HepG2 (cell line): Measurements from ENCODE around the gene GRID1. TPM values are rescaled to one million over a fixed set of nuclear protein-coding genes. Genes with fewer than 3 reads are reported as not detected.

Source experiments
- ATAC-seq: fragments of 200-7000 bp; cut with Tn5 transposase; 3 replicates; pipeline ENCODE4 v1.9.1; 2020; ENCODE audit warnings: mild to moderate bottlenecking, moderate library complexity
- BruUV-seq: library from RNA; stranded (reverse); fragments of 400-500 nt; replicated peaks from 2 replicates; lab custom pipeline; 2021; lab: Mats Ljungman, UMichigan
- CTCF ChIA-PET: fragments of 300-600 bp; formaldehyde crosslinking; extraction: SDS; loops from one replicate; lab custom pipeline; 2021; ENCODE audit warnings: low total read pairs, inconsistent platforms, low intra/inter-chr PET ratio; lab: Yijun Ruan, JAX
- POLR2A ChIA-PET: fragments of 350-600 bp; sonication (Branson Sonifier 250); formaldehyde crosslinking; loops from one replicate; lab custom pipeline; 2020; ENCODE audit warnings: antibody characterized with exemption, inconsistent platforms; lab: Yijun Ruan, JAX
- DNase-seq: peaks from one replicate; pipeline ENCODE4 v3.0.0-alpha.2; 2015; ENCODE audit warnings: low spot score
- FAIRE-seq: peaks from 3 replicates; lab custom pipeline; 2011; peaks lifted over from hg19 to GRCh38; lab: Jason Lieb, UNC
- H2AFZ ChIP-seq: one replicate; pipeline ENCODE4 v1.6.1; 2011; ENCODE audit warnings: low read length, inconsistent platforms
- H3K27ac ChIP-seq: fragments of 300-600 bp; 3 replicates; pipeline ENCODE4 v1.8.0; 2011; ENCODE audit warnings: mixed run types, mild to moderate bottlenecking, mixed read lengths, low read length, inconsistent platforms; ENCODE audit not compliant: insufficient read depth; ENCODE audit errors: extremely low read length
- H3K27me3 ChIP-seq, 2 experiments: fragments of 200-600 bp in 1 of 2; 2 replicates in 1 of 2; 3 replicates in 1 of 2; pipeline versions ENCODE4 v1.6.0 to v1.8.0; 2011; ENCODE audit warnings: low read length in 2 of 2, mild to moderate bottlenecking in 2 of 2, moderate library complexity in 2 of 2, inconsistent platforms in 1 of 2; ENCODE audit not compliant: insufficient read depth in 2 of 2, control insufficient read depth in 1 of 2
- H3K36me3 ChIP-seq, 2 experiments: fragments of 200-600 bp in 1 of 2; replicated peaks in 1 of 2; 2 replicates in 1 of 2; 3 replicates in 1 of 2; pipeline versions ENCODE4 v1.5.1 to v1.8.0; 2011; ENCODE audit warnings: low read length in 2 of 2, inconsistent platforms in 1 of 2; ENCODE audit not compliant: insufficient read depth in 2 of 2, control insufficient read depth in 1 of 2
- H3K4me1 ChIP-seq: 2 replicates; pipeline ENCODE4 v1.5.1; 2012; ENCODE audit warnings: low read length, inconsistent platforms; ENCODE audit not compliant: insufficient read depth
- H3K4me2 ChIP-seq: 2 replicates; pipeline ENCODE4 v1.6.0; 2011; ENCODE audit warnings: low read depth, low read length, inconsistent platforms
- H3K4me3 ChIP-seq, 3 experiments: fragments of 200-600 bp in 1 of 3; sonication (generic), shearing (Covaris generic) in 1 of 3; replicated peaks in 1 of 3; 2 replicates each; pipeline ENCODE4 v1.5.1; 2011 to 2016; ENCODE audit warnings: low read length in 3 of 3, inconsistent platforms in 2 of 3, low read depth in 2 of 3, mild to moderate bottlenecking in 2 of 3, control low read depth in 1 of 3, mixed read lengths in 1 of 3; ENCODE audit not compliant: insufficient read depth in 1 of 3
- H3K79me2 ChIP-seq: one replicate; pipeline ENCODE4 v1.6.1; 2011; ENCODE audit warnings: low read length, inconsistent platforms; ENCODE audit not compliant: insufficient read depth
- H3K9ac ChIP-seq: 2 replicates; pipeline ENCODE4 v1.6.0; 2011; ENCODE audit warnings: mild to moderate bottlenecking, low read depth, low read length, inconsistent platforms; ENCODE audit not compliant: insufficient read depth
- H3K9me3 ChIP-seq: 2 replicates; pipeline ENCODE4 v1.5.1; 2012; ENCODE audit warnings: mild to moderate bottlenecking, low read length
- H4K20me1 ChIP-seq: 2 replicates; pipeline ENCODE4 v1.6.0; 2011; ENCODE audit warnings: inconsistent platforms, mild to moderate bottlenecking, low read length, moderate library complexity; ENCODE audit not compliant: insufficient read depth
- DBP ChIP-seq: sonication (generic); formaldehyde crosslinking; IDR thresholded peaks from 2 replicates; pipeline ENCODE4 v1.4.0; 2020; ENCODE audit warnings: missing genetic modification reagents; ENCODE audit errors: not compliant biosample characterization
- GPN1 ChIP-seq: sonication (generic); formaldehyde crosslinking; IDR thresholded peaks from 2 replicates; pipeline ENCODE4 v1.5.1; 2020; ENCODE audit warnings: missing genetic modification reagents, borderline replicate concordance
- HOXA3 ChIP-seq: sonication (generic); formaldehyde crosslinking; IDR thresholded peaks from 2 replicates; pipeline ENCODE4 v1.5.0; 2020; ENCODE audit warnings: missing genetic modification reagents
- IRX3 ChIP-seq: sonication (generic); formaldehyde crosslinking; IDR thresholded peaks from 2 replicates; pipeline ENCODE4 v1.8.1; 2023; ENCODE audit warnings: mild to moderate bottlenecking, low read depth, missing genetic modification reagents, borderline replicate concordance
- KDM5B ChIP-seq: sonication (generic); formaldehyde crosslinking; IDR thresholded peaks from 2 replicates; pipeline ENCODE4 v1.4.0; 2020; ENCODE audit warnings: missing genetic modification reagents, mild to moderate bottlenecking, borderline replicate concordance
- MEF2D ChIP-seq: sonication (generic); formaldehyde crosslinking; IDR thresholded peaks from 2 replicates; pipeline ENCODE4 v1.5.1; 2020; ENCODE audit warnings: mild to moderate bottlenecking, missing genetic modification reagents
- MIER2 ChIP-seq: IDR thresholded peaks from 2 replicates; pipeline ENCODE4 v1.6.1; 2016; ENCODE audit warnings: missing biosample characterization, missing genetic modification reagents
- NFE2L1 ChIP-seq: sonication (generic); formaldehyde crosslinking; IDR thresholded peaks from 2 replicates; pipeline ENCODE4 v1.4.0; 2020; ENCODE audit warnings: missing genetic modification reagents, mild to moderate bottlenecking, borderline replicate concordance
- POGZ ChIP-seq: sonication (generic); formaldehyde crosslinking; IDR thresholded peaks from 2 replicates; pipeline ENCODE4 v1.4.0; 2020; ENCODE audit warnings: mild to moderate bottlenecking, missing genetic modification reagents
- SALL1 ChIP-seq: sonication (generic); formaldehyde crosslinking; IDR thresholded peaks from 2 replicates; pipeline ENCODE4 v1.8.0; 2022; ENCODE audit warnings: mild to moderate bottlenecking, missing genetic modification reagents
- SKI ChIP-seq: fragments of 450-650 bp; IDR thresholded peaks from one replicate; pipeline ENCODE4 v1.6.1; 2018; ENCODE audit warnings: mild to moderate bottlenecking; ENCODE audit not compliant: partially characterized antibody
- SMARCC2 ChIP-seq: fragments of 450-650 bp; IDR thresholded peaks from 2 replicates; pipeline ENCODE4 v1.6.1; 2017; ENCODE audit warnings: antibody characterized with exemption, mild to moderate bottlenecking
- YEATS4 ChIP-seq: sonication (generic); formaldehyde crosslinking; IDR thresholded peaks from 2 replicates; pipeline ENCODE4 v1.4.0; 2020; ENCODE audit warnings: missing genetic modification reagents, borderline replicate concordance
- YY1 ChIP-seq: IDR thresholded peaks from 2 replicates; pipeline ENCODE4 v1.6.1; 2011; ENCODE audit warnings: low read length, low read depth, moderate library complexity, mild to moderate bottlenecking; ENCODE audit not compliant: insufficient read depth, insufficient replicate concordance
- ZNF3 ChIP-seq: IDR thresholded peaks from 2 replicates; pipeline ENCODE4 v1.7.0; 2017; ENCODE audit warnings: inconsistent platforms
- ZNF501 ChIP-seq: sonication (generic); formaldehyde crosslinking; IDR thresholded peaks from 2 replicates; pipeline ENCODE4 v1.5.1; 2020; ENCODE audit warnings: mild to moderate bottlenecking, moderate library complexity, missing genetic modification reagents
- ZNF569 ChIP-seq: sonication (generic); formaldehyde crosslinking; IDR thresholded peaks from 2 replicates; pipeline ENCODE4 v1.5.0; 2020; ENCODE audit warnings: mild to moderate bottlenecking, missing genetic modification reagents, moderate library complexity, borderline replicate concordance
- ZNF788 ChIP-seq: sonication (generic); formaldehyde crosslinking; IDR thresholded peaks from 2 replicates; pipeline ENCODE4 v1.5.0; 2020; ENCODE audit warnings: mild to moderate bottlenecking, missing genetic modification reagents, borderline replicate concordance
- WGBS: methylation state at CpG from one replicate; pipeline ENCODE4 v1.1.6; 2017; ENCODE audit warnings: low lambda C conversion rate; 5-methylcytosine and 5-hydroxymethylcytosine counted together
- in situ Hi-C: cut with HindIII; loops from 2 replicates; pipeline ENCODE4 v1.10.0; 2017; ENCODE audit warnings: low pct_unique_long_range_greater_than_20kb; ENCODE audit not compliant: extremely low pct_ligation_motif_present
- intact Hi-C: fragments of 100-400 bp; cut with micrococcal nuclease; formaldehyde crosslinking; loops from one replicate; pipeline ENCODE4 v1.10.0; 2022; ENCODE audit not compliant: unreplicated experiment
- polyA plus RNA-seq, 8 experiments: library from polyadenylated mRNA; depleted of rRNA in 3 of 8; stranded (reverse) in 7 of 8; unstranded in 1 of 8; fragments of >200 nt; fragmentation: Illumina TruSeq in 4 of 8; extraction: Trizol in 4 of 8; gene quantifications; 2 replicates each; pipeline versions ENCODE4 v1.2.1 to v1.2.3, GENCODE V29; 2011 to 2016; ENCODE audit warnings: low read depth in 4 of 8, missing spikeins in 1 of 8, mixed read lengths in 1 of 8; ENCODE audit not compliant: insufficient read depth in 1 of 8
- total RNA-seq, 5 experiments: library from RNA; depleted of rRNA; stranded (reverse); fragments of >200 nt; fragmentation: Illumina TruSeq; extraction: Trizol; gene quantifications; 2 replicates each; pipeline ENCODE4 v1.2.3, GENCODE V29; 2016; ENCODE audit warnings: low read depth in 1 of 5

GRID1 gene
- total and polyA plus RNA-seq, 2 of the 13 experiments (the other 11 are each of a cell fraction or from before 2014, with no cell fraction given) = 0.05 TPM; not detected in 1

GRCh38 chr10:85857791-85858190 is 508.8 kb downstream of the GRID1 start:
- FAIRE-seq = no peak
- CTCF ChIA-PET = no interaction called here
- no TSS peak for BruUV-seq
- Histone ChIP-seq H3K9ac (no peak overlapping the region), H2AFZ (no peak overlapping the region), H3K4me3 (no peak overlapping the region), H4K20me1 (no peaks in the 10 kb centered on the region), H3K27me3 (no peaks in the 10 kb centered on the region; a peak in 1 of 5 replicates), H3K27ac (no peak overlapping the region), H3K79me2 (no peaks in the 10 kb centered on the region), H3K9me3 (no peaks in the 10 kb centered on the region), H3K36me3 (no peaks in the 10 kb centered on the region), H3K4me2 (no peak overlapping the region), H3K4me1 (no peaks in the 10 kb centered on the region)
- intact Hi-C loops = no loop called here
- in situ Hi-C loops = no loop called here
- TF ChIP-seq POGZ (CRISPR knock-in tag) (no peak), SMARCC2 (no peak), MEF2D (CRISPR knock-in tag) (no peak), DBP (CRISPR knock-in tag) (no peak)
- 6% methylated on average over 3 of the region's 3 CpGs for WGBS
- ATAC-seq = no peak
- no peak for DNase-seq
- POLR2A ChIA-PET = no interaction called here

GRCh38 chr10:85857305-85857704 is 509.3 kb downstream of the GRID1 start:
- Histone ChIP-seq H3K36me3 (no peaks in the 10 kb centered on the region), H4K20me1 (no peaks in the 10 kb centered on the region), H2AFZ (no peak overlapping the region), H3K79me2 (no peaks in the 10 kb centered on the region), H3K27me3 (no peaks in the 10 kb centered on the region; a peak in 1 of 5 replicates), H3K4me2 (no peak overlapping the region), H3K27ac (no peak overlapping the region), H3K9me3 (no peaks in the 10 kb centered on the region), H3K9ac (no peak overlapping the region), H3K4me3 (no peak overlapping the region), H3K4me1 (no peaks in the 10 kb centered on the region)
- TF ChIP-seq MIER2 (CRISPR knock-in tag) = no peak
- TF ChIP-seq HOXA3 = no peak
- no peak for TF ChIP-seq ZNF501 (CRISPR knock-in tag)
- no peak for TF ChIP-seq GPN1 (CRISPR knock-in tag)
- no peak for TF ChIP-seq KDM5B (CRISPR knock-in tag)
- no peak for TF ChIP-seq ZNF788
- no peak for TF ChIP-seq YEATS4 (CRISPR knock-in tag)
- no peak for TF ChIP-seq SALL1
- no peak for TF ChIP-seq ZNF3 (CRISPR knock-in tag)
- TF ChIP-seq ZNF569 = no peak
- TF ChIP-seq YY1 = no peak
- TF ChIP-seq IRX3 (CRISPR knock-in tag) = no peak
- TF ChIP-seq NFE2L1 (CRISPR knock-in tag) = no peak
- no peak for TF ChIP-seq SKI
- in situ Hi-C loops (no loop called here), intact Hi-C loops (no loop called here)
- POLR2A ChIA-PET = no interaction called here
- BruUV-seq = no TSS peak
- 4% methylated on average over 7 of the region's 9 CpGs for WGBS
- ATAC-seq (no peak), FAIRE-seq (no peak), DNase-seq (no peak)
- CTCF ChIA-PET = no interaction called here
